T-helper 1 cell treated with Interleukin-12 subunit alpha and Interleukin-12 subunit beta and Interleukin-4 antibody, amounts not matched to agents 30 ng/mL and 1 ng/mL, for 36 hours (primary cell): ENCODE data around the gene OSBPL6. TPM values are rescaled to one million over a fixed set of nuclear protein-coding genes. Genes with fewer than 3 reads are reported as not detected.

Experiments
- intact Hi-C: fragments of 100-400 bp; cut with micrococcal nuclease; formaldehyde crosslinking; loops from one replicate; pipeline ENCODE4 v1.15.1; 2024
- total RNA-seq: library from RNA; stranded (reverse); gene quantifications from 2 replicates; pipeline ENCODE4 v1.2.3, GENCODE V29; 2022

Gene OSBPL6
- total RNA-seq, 1 donor from 2014 or later, result 1.7 TPM

GRCh38 chr2:178392215-178392614 lies 197.9 kb downstream of the OSBPL6 start:
- intact Hi-C loops, result no loop called here

- intact Hi-C loops, result loop anchor here (5.0 kb wide), 1 partner anchor 1357 kb away; no protein-coding TSS in a partner anchor
Observed at GRCh38 chr2:178394859-178395258, 200.5 kb downstream of the OSBPL6 start.

- intact Hi-C loops, result loop anchor here (5.0 kb wide), 1 partner anchor 1357 kb away; no protein-coding TSS in a partner anchor
Observed at GRCh38 chr2:178395295-178395694, 201.0 kb downstream of the OSBPL6 start.

- intact Hi-C loops, result loop anchor here (2.0 to 5.0 kb wide), 2 partner anchors 55 to 1356 kb away; partner anchors contain the start of genes PJVK and PRKRA
Observed at GRCh38 chr2:178395941-178396570, 201.7 kb downstream of the OSBPL6 start.

- intact Hi-C loops, result loop anchor here (1.0 to 5.0 kb wide), 7 partner anchors 8 to 1355 kb away; partner anchors contain the start of genes FKBP7, PJVK, PRKRA and RBM45
Observed at GRCh38 chr2:178397002-178397605, 202.8 kb downstream of the OSBPL6 start.

GRCh38 chr2:178401994-178402437 lies 207.7 kb downstream of the OSBPL6 start:
- intact Hi-C loops, result no loop called here

GRCh38 chr2:178403671-178404306 lies 209.5 kb downstream of the OSBPL6 start:
- intact Hi-C loops, result loop anchor here (1.0 kb wide), 1 partner anchor 11 kb away; no protein-coding TSS in a partner anchor

- intact Hi-C loops, result loop anchor here (1.0 kb wide), 1 partner anchor 10 kb away; no protein-coding TSS in a partner anchor
Observed at GRCh38 chr2:178404368-178404767, 210.1 kb downstream of the OSBPL6 start.

- intact Hi-C loops, result no loop called here
Observed at GRCh38 chr2:178409261-178409660, 214.9 kb downstream of the OSBPL6 start.

- intact Hi-C loops, result loop anchor here (2.0 to 5.0 kb wide), 3 partner anchors 793 to 1595 kb away; partner anchors contain the start of genes AGPS and CWC22
Observed at GRCh38 chr2:178412047-178412446, 217.7 kb downstream of the OSBPL6 start.

GRCh38 chr2:178412453-178412852 lies 218.1 kb downstream of the OSBPL6 start:
- intact Hi-C loops, result loop anchor here (2.0 to 5.0 kb wide), 3 partner anchors 794 to 1595 kb away; partner anchors contain the start of genes AGPS and CWC22

- intact Hi-C loops, result loop anchor here (1.0 to 5.0 kb wide), 12 partner anchors 9 to 1594 kb away; partner anchors contain the start of genes AGPS, CWC22, FKBP7 and OSBPL6
Observed at GRCh38 chr2:178413472-178414265, 219.4 kb downstream of the OSBPL6 start.

GRCh38 chr2:178414266-178415247 lies 220.2 kb downstream of the OSBPL6 start:
- intact Hi-C loops, result loop anchor here (1.0 to 5.0 kb wide), 9 partner anchors 10 to 1593 kb away; partner anchors contain the start of genes AGPS, CWC22, FKBP7 and RBM45

- intact Hi-C loops, result no loop called here
Observed at GRCh38 chr2:178415979-178416378, 221.7 kb downstream of the OSBPL6 start.

- intact Hi-C loops, result no loop called here
Observed at GRCh38 chr2:178417916-178418315, 223.6 kb downstream of the OSBPL6 start.

- intact Hi-C loops, result no loop called here
Observed at GRCh38 chr2:178418426-178418825, 224.1 kb downstream of the OSBPL6 start.

- intact Hi-C loops, result loop anchor here (1.0 kb wide), 1 partner anchor 113 kb away; no protein-coding TSS in a partner anchor
Observed at GRCh38 chr2:178419123-178419522, 224.8 kb downstream of the OSBPL6 start.

GRCh38 chr2:178420463-178420999 lies 226.2 kb downstream of the OSBPL6 start:
- intact Hi-C loops, result no loop called here

- intact Hi-C loops, result no loop called here
Observed at GRCh38 chr2:178422097-178422496, 227.8 kb downstream of the OSBPL6 start.
